ENCODE results near the gene STPG2. TPM values are rescaled to one million over a fixed set of nuclear protein-coding genes. Genes with fewer than 3 reads are reported as not detected.
"Not testable (repeated sequence)": the region's sequence is repeated elsewhere in the genome, so short reads cannot be mapped to it uniquely, and the experiment has no call there.

Gene STPG2
- total and polyA plus RNA-seq, 12 donors, result 0.04 to 0.58 (median 0.36) TPM

- DNase-seq (no peak), ATAC-seq (no peak)
- WGBS, 2 donors, result 89 to 90% methylated on average over 13 of the region's 13 CpGs
- TF ChIP-seq, protein P1, sequence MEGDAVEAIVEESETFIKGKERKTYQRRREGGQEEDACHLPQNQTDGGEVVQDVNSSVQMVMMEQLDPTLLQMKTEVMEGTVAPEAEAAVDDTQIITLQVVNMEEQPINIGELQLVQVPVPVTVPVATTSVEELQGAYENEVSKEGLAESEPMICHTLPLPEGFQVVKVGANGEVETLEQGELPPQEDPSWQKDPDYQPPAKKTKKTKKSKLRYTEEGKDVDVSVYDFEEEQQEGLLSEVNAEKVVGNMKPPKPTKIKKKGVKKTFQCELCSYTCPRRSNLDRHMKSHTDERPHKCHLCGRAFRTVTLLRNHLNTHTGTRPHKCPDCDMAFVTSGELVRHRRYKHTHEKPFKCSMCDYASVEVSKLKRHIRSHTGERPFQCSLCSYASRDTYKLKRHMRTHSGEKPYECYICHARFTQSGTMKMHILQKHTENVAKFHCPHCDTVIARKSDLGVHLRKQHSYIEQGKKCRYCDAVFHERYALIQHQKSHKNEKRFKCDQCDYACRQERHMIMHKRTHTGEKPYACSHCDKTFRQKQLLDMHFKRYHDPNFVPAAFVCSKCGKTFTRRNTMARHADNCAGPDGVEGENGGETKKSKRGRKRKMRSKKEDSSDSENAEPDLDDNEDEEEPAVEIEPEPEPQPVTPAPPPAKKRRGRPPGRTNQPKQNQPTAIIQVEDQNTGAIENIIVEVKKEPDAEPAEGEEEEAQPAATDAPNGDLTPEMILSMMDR (IDR thresholded peaks at IDR 0.05), result no peak
- H3K36me3 ChIP-seq, result no peaks in the 10 kb centered on the region
- H3K9me3 ChIP-seq, result peaks cover 0 to 26% (median 0%) of the 10 kb centered on the region in 11 donors
- no peak overlapping the region for H3K27ac ChIP-seq
- H3K4me1 ChIP-seq, result no peaks in the 10 kb centered on the region
- H3K4me3 ChIP-seq, result no peak overlapping the region
- intact Hi-C loops (cut with DNase I), result no loop called here
- H3K27me3 ChIP-seq, result no peaks in the 10 kb centered on the region
Measured at GRCh38 chr4:97917115-97917514, 226.2 kb downstream of the STPG2 start.

DNA sequence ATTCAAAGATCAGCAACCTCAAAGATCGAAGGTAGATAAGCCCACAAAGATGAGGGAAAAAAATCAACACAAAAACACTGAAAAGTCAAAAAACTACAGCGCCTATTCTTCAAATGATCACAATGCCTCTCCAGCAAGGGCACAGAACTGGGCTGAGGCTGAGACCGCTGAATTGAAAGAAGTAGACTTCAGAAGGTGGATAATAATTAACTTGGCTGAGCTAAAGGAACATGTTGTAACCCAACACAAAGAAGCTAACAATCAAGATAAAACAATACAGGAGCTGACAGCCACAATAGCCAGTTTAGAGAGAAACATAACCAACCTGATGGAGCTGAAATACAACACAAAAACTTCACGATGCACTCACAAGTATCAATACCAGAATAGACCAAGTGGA lies 231.1 kb downstream of the STPG2 start:
- ATAC-seq (no peak), DNase-seq (no peak)
- Histone ChIP-seq H3K4me1 (no peaks in the 10 kb centered on the region), H3K36me3 (no peaks in the 10 kb centered on the region), H3K27me3 (no peaks in the 10 kb centered on the region), H3K27ac (no peak overlapping the region), H3K9me3 (peaks cover 0 to 31% (median 0%) of the 10 kb centered on the region in 11 donors), H3K4me3 (no peak overlapping the region)
- TF ChIP-seq, protein P1 (IDR thresholded peaks at IDR 0.05), result no peak
- intact Hi-C loops (cut with DNase I), result no loop called here
- 85 to 88% methylated on average over 4 of the region's 4 CpGs for WGBS, 2 donors

GRCh38 chr4:97911236-97911906 lies 231.9 kb downstream of the STPG2 start:
- DNase-seq, result no peak
- intact Hi-C loops (cut with DNase I), result no loop called here
- Histone ChIP-seq H3K27ac (no peak overlapping the region), H3K4me1 (no peaks in the 10 kb centered on the region), H3K4me3 (no peak overlapping the region), H3K9me3 (peaks cover 0 to 31% (median 0%) of the 10 kb centered on the region in 11 donors), H3K36me3 (no peaks in the 10 kb centered on the region), H3K27me3 (no peaks in the 10 kb centered on the region)
- 72 to 77% methylated on average over 14 of the region's 14 CpGs for WGBS, 2 donors
- no peak for ATAC-seq
- TF ChIP-seq, protein P1 (IDR thresholded peaks at IDR 0.05), result no peak

GRCh38 chr4:97910005-97910404 lies 233.3 kb downstream of the STPG2 start:
- Histone ChIP-seq H3K9me3 (peaks cover 0 to 24% (median 0%) of the 10 kb centered on the region in 11 donors), H3K4me1 (no peaks in the 10 kb centered on the region), H3K4me3 (no peak overlapping the region), H3K36me3 (no peaks in the 10 kb centered on the region), H3K27me3 (no peaks in the 10 kb centered on the region), H3K27ac (no peak overlapping the region)
- no peak for ATAC-seq
- TF ChIP-seq, protein P1 (IDR thresholded peaks at IDR 0.05), result no peak
- 41% methylated on average over 3 of the region's 3 CpGs for WGBS, 2 donors
- intact Hi-C loops (cut with DNase I), result no loop called here
- DNase-seq, result no peak

GRCh38 chr4:97903436-97904189 lies 239.7 kb downstream of the STPG2 start:
- intact Hi-C loops (cut with DNase I); H3K36me3 ChIP-seq; H3K4me3 ChIP-seq; H3K27me3 ChIP-seq; ATAC-seq; H3K4me1 ChIP-seq; H3K27ac ChIP-seq; DNase-seq: not testable (repeated sequence)
- H3K9me3 ChIP-seq, result peaks cover 0 to 33% (median 5%) of the 10 kb centered on the region in 11 donors
- WGBS, 2 donors, result 86 to 88% methylated on average over 21 to 23 of the region's 23 CpGs

Data from heart right ventricle (tissue), 16 donors.